ENCODE data around the gene CNTN4.

DNA sequence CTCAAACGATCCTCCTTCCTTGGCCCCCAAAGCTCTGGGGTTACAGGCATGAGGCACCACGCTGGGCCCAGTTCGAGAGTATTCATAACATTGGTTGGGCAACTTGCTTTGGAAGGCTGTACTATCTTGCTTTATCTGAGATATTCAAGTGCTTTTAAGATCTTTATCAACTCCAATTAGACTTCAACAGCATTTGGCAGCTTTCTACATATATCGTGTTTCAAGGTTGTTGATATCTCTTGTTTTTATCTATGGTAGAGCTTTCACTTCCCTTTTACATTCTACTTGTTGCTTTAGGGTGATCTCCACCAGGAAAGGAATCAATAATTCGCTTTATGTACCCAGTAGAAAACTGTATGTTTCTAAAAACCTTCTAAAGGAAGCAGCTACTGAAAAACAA is 616.2 kb downstream of the CNTN4 start:
- TF ChIP-seq POLR2A (IDR thresholded peaks at IDR 0.05; ENCODE audit: low read depth) (no peak), POLR2AphosphoS5 (IDR thresholded peaks at IDR 0.05) (no peak), EP300 (IDR thresholded peaks at IDR 0.05) (no peak)
- TF ChIP-seq, protein P1, sequence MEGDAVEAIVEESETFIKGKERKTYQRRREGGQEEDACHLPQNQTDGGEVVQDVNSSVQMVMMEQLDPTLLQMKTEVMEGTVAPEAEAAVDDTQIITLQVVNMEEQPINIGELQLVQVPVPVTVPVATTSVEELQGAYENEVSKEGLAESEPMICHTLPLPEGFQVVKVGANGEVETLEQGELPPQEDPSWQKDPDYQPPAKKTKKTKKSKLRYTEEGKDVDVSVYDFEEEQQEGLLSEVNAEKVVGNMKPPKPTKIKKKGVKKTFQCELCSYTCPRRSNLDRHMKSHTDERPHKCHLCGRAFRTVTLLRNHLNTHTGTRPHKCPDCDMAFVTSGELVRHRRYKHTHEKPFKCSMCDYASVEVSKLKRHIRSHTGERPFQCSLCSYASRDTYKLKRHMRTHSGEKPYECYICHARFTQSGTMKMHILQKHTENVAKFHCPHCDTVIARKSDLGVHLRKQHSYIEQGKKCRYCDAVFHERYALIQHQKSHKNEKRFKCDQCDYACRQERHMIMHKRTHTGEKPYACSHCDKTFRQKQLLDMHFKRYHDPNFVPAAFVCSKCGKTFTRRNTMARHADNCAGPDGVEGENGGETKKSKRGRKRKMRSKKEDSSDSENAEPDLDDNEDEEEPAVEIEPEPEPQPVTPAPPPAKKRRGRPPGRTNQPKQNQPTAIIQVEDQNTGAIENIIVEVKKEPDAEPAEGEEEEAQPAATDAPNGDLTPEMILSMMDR (IDR thresholded peaks at IDR 0.05), result no peak
